HPDE6-E6E7 (cell line): ENCODE measurements around the gene JAG2.

Source experiments
- DNase-seq: peaks from one replicate; pipeline ENCODE4 v3.0.0; 2011; ENCODE audit warnings: missing footprints; ENCODE audit errors: extremely low spot score

JAG2 gene

DNA sequence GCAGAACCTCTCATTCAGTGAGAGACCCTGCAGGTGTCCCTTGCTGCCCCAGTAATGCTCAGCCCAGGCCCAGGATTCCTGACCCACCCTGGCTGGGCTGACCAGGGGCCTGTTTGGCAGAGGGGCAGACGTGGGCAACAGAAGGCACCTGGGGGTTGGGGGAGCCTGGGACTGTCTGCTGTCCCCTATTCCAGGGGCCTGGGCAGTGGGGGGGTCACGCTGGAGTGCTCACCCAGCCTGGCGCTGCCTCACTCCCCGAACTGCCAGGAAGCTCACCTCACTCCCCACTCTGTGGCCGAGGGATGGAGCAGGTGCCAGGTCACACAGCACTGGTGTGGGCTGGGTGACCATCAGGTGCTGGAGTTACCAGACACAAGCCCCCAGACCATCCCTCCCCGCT lies 35.1 kb upstream of the JAG2 start:
- DNase-seq: no peak

DNA sequence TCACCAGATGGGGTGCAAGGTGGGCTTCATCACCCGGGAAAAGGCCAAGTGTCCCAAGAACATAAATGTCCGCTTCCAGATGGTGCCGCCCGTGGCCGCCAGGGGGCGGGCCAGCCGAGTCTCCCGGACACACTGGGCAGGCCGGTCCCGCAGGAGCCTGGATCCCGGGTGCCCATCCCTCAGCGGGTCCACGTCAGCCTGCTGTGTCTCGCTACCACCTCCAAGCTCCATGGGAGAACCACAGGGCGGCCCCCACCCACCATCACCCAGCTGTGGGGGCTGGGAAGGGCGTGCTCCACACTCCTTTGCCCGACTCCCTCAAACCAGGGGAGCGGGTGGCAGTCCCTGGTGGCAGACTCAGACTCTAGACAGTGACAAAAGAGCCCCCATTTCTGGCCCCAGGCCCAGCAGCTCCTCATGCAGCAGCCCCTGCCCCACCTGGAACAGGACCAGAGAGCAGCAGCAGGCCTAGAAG lies 34.5 kb upstream of the JAG2 start:
- DNase-seq: peak; percentile 79

DNA sequence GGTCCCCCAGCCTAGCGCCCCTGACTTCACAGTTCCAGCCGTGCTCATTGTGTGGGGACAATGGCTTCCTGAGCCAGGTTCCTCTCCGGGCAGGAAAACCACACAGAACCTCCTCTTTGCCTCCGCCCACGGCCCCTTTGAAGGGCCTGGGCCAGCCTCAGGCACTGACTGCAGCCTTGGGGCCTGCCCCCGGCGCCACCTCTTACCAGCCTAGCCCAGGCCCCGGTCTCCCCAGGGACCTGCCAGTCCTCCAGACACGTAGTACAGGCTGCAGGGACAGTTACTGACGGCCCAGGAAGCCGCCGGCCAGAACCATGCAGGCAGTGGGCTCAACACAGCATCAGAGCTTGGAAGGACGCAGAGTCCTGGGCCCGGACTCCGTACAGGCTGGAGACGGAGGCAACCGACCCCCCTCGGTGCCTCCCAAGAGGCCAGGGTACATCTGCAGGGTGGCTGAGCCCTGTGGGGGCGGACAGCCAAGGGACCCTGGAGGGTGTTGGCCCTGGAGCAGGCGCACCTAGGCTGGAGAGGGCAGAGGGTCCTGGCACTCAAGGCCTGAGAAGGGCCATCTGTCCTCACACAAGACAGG lies 33.4 kb upstream of the JAG2 start:
- DNase-seq: no peak

DNA sequence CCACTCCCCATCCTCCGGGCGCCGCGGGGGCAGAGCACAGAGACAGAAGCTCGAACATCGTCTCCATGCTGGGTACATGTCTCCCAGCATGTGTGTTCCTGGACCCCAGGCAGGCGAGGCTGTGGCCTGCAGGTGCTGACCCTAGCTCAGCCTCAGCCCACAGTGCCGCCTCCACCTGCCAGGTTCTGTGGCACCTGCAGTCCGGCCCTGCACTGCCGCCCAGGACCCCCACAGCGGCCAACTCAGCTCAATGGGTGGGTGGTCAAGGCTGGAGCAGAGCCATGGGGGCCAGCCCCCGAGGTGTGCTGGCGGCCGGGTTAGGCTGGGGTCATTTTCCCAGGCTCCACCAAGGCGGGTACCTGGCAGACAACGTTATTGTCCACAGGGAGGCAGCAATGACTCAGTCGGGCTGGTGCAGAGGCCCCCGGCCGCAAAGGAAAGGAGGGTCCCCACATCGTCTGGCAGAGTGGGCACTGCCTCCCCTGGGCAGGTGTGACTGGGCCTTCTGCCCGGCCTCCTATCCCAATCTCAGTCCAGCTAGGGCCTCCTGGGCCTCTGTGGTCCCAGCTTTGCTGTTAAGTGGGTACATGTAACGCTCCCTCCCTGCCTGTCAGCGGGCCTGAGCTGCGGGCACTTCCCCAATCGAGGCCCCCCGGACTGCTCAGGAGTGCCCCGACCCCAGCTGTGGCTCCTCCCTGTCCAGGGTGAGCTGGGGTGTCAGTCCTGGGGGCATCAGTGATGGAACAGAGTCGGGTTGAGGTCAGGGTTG lies 32.8 kb upstream of the JAG2 start:
- DNase-seq: no peak

DNA sequence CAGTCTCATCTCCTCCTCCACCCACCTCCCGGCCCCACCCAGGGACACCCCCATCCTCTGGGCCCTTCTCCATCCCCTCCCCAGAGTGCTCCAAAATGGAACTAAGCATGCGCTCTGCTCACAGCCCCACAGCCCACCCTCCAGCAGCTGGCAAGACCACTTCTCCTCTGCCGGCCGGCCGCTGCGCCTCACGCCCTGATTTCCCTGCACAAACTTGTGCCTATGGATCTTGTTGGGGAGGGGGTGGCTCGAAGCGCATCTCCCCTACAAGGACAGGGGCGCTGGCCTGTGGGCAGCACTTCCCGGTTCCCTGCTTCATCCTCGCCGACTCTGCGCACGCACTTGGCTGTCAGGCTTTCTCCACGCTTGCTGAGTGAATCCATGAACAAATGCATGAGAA lies 32.1 kb upstream of the JAG2 start:
- no peak for DNase-seq

DNA sequence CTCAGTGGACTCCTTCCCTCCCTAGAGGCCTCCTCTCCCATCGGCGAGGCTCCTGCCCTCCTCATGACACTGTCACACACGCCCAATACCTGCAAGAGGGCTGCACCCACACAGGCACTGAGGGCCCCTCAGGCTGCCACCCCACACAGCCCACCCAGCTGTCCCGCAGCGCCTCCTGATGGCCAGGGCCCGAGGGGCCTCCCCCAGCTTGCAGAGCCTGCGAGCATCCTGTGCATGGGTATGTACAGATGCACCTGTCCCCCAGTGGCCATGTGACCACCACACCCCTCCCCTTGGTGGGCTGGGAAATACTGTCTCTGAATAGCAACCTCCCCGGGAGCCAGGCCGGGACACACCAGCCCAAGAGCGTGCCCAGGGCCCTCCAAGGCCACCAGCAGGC lies 31.5 kb upstream of the JAG2 start:
- no peak for DNase-seq

DNA sequence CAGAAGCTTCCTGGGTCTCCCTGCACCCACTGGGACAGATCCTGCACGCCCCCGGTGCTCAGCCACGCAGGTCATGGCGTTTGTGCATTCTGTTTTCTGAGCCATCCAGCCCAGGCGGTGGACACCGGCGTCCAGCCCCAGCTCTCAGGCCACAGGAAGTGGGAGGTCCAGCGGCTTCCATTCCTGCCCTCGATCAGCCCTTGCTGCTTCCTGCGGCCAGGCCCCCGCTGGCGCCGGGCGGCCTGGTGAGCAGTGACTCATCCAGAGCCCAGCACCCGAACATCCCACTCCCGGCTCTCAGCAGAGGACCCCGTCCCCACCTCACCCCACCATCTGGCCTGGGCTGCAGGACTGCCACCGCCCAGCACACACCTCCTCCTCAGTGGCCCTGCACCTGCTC lies 30.5 kb upstream of the JAG2 start:
- DNase-seq: no peak

DNA sequence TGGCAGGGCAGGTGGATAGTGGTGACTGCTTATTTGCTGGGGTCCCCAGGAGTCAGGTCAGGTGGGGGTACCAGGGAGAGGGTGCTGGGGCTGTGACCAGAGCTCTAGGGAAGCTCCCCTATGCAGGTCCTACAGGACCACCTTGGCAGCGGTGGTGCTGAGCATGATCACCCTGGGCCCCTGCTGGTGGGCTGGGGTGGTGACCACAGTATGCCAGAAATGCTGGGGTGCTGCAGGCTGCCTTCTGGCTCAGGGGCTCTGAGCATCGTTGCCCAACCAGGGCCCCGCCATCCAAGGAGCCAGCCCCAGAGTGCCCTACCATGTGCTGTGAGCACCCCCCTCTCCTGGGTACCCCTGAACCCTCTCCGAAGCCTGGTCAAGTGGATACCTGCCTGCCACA lies 30.0 kb upstream of the JAG2 start:
- DNase-seq: no peak

DNA sequence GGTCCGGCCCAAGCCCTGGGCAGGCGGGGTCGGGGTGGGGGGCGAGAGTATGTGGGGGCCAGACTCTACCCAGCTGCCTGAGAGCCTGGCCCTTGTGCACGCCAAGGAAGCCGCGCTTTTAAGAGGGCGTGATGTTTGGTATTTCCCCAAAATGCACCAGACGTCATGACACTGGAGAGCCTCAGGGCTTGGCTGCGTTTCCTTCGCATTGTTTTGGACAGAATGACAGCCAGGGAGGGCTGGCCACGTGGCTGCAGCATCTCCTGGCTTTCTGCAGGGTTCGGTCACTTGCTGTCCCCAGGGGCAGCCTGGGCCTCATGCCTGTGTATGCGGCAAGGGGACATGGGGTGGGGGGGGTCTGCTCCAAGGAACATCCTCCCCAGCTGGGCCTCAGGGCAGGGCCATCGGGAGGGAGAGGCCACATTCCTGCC lies 28.6 kb upstream of the JAG2 start:
- no peak for DNase-seq

DNA sequence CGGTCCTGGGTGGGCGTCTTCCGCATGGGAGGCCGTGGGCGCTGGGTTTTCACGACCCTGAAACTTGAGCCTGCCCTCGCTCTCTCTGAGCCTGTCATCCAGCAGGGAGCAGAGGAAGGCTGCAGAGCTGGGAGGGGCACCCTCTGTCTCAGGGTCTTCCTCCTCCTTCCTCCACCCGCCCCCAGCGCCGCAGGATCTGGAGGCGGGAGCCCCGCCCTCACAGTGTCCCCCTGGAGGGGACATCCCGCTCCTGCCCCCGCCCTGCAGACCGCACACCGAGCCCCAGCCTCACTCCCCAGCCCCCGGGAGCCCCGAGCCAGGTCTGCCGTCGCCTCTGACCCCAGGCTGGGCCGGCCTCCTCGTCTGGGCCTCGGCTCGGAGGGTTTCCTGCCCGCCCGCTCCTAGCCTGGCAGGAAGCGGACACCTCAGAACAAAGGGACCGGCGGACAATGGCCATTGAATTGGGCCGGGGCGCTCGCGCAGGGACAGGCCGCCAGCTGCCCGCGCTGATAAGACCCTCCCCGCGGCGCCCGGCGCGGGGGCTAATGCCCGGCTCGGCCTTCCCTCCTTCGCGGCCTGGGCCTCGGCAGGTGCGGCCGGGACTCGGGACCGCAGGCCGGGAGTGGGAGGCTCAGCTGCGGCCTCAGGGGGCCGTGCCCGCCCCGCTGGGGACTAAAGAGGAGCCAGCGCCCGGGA lies 27.8 kb upstream of the JAG2 start:
- DNase-seq: no peak

DNA sequence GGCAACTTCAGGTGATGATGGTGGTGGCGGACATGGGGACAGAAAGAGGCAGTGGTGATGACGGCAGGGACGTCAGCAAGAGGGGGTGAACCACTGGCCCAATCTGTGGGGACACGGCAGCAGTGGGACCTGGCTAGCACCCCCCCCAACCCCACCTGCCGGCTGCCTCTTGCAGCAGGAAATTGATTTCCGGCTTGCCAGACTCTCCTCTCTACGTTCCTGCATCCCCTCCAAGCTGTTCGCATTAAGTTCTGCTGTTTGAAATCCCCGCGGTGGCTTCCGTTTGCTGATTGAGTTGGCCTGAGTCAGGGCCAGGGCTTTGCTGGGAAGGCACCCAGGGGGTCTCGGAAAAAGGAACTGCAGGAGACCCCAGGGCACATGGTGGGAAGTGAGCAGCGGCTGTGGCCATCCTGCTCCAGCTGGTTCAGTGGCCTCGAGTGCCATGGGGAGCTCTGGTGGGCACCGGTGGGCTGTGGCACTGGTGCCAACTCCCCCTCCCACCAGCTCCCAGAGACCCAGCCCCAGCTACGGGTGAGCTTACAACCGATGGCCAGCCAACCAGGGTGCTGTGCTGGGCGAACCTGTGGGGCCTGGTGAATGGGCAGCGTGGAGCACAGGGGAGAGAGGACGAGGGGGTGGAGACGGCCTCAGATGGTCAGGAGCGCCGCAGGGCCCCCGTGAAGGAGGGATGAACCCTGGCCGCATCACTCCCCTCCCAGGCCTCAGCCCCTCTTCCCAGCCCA lies 27.1 kb upstream of the JAG2 start:
- no peak for DNase-seq

DNA sequence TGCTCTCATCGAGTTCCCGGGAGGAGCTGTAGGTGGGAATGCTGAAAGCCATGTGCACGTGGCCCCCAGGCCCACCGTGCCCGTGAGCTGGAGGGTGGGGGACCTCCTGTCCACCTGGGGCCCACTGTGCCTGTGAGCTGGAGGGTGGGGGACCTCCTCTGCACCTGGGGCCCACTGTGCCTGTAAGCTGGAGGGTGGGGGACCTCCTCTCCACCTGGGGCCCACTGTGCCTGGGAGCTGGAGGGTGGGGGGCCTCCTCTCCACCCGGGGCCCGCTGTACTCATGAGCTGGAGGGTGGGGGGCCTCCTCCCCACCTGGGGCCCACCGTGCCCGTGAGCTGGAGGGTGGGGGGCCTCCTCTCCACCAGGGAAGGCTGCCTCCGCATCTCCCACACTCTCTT lies 26.5 kb upstream of the JAG2 start:
- DNase-seq: no peak

DNA sequence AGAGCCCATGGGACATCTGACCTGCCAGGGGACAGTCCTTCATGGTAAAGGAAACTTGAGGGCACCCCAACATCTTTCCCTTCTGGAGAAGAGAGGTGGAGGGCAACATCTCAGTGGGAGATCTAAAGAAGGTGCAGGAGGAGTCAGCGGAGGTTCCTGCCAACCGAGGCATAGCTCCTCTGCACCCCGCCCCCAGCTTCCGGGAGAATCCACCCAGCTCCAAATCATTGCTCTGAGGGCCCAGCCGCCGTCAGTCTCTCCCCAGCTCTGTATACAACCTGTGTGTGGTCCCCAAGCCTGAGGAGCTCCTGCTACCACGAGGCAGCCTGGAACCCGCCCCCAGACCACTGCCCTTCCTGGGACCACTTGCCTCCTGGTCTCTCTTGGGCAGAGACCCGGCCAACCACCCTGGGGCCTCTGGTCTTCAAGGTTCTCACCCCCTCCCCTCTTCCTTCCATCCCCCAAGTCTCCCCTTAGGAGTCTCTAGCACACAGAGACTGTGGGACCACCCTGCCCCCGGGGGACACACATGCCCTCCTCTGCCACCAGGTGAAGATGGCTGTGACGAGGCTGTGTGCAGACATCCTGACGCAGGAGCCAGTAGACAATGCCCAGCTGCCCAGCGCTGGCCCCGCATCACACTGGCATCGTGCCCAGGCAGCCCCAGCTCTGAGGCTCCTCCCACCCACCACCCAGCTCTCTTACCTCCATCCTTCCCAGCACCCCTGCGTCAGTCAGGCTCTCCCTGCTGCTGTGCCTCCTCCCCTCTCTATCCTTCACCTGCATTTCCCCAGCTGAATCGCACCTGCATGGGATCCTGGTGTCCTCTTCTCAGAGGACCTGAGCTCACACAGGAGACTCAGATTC lies 25.6 kb upstream of the JAG2 start:
- DNase-seq: no peak

DNA sequence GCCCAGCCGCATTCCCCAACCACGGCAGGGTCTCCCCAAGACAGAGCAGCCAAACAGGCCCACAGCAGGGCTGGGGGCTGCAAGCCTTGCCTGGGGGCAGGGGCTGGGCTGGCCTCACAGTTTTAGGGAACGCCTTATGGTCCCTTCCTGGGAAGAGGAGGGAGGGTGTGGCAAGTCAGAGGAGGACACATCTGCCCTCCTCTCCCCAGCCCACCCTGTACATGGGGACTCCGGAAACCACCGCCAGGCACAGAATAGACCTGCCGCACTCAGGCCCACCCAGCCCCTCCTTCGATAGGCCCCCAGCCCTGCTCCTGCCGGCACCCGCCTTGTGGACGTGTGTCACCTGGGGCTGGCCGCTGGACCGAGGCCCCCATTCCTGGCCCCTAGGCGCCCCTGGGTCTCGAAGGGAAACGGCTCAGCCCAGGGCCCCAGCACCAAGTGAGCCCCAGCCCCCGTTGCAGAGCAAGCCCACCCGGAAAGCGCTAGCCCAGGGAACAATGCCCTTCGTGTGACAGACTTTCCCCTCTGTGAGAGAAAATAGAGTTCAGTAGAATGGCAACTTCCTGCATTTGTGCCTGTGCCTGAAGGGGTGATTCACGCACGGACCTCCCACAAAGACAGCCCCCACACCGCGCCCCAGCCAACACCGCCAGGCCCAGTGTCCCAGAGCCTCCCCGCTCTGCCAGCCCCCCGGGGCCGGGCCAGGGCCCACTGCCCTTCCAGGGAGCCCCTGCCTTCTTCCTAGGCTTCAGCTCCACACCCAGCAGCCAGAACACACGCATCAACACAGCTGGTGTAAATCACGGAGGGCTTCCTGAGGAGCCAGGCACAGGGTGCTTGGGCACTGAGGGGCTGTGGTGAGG lies 24.5 kb upstream of the JAG2 start:
- DNase-seq: no peak

DNA sequence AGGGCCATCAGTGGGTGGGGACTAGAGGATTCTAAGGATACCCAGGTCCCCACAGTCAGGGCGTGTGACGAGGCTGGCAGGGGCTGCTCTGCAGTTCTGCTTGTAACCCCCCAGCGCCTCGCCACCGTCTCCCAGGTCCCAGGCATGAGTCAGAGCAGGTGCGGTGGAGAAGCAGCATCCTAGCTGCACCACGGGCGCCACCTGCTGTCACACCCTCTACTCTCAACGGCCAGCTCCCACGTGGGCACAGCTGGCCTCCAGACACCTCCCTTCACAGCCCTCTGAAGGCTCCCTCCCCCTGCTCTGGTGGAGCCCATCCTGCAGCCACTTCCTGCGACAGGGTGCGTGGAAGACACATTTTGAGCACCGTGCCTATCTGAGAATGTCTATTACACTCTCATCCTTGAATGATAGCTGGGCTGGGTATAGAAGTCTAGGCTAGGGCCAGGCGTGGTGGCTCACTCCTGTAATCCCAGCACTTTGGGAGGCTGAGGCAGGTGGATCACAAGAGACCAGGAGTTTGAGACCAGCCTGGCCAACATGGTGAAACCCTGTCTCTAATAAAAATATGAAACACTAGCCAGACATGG lies 19.5 kb upstream of the JAG2 start:
- no peak for DNase-seq

DNA sequence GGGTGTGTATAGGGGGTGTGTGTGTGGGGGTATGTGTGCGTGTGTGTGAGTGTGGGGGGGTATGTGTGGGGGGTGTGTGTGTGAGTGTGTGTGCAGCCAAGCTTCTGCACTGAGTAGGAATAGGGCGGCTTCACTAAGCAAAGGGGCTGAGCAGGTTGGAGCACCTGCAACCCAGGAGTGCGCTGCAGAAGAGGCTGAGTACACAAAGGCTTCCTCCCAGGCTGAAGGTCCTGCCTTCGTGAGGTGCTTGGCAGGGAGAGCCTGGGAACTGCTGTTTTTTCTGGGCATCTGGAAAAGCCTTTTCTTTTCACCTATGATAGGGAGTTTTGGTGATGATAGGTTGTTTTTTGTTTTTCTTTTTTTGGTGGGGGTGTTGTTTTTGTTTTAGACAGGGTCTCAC lies 18.5 kb upstream of the JAG2 start:
- DNase-seq: no peak

DNA sequence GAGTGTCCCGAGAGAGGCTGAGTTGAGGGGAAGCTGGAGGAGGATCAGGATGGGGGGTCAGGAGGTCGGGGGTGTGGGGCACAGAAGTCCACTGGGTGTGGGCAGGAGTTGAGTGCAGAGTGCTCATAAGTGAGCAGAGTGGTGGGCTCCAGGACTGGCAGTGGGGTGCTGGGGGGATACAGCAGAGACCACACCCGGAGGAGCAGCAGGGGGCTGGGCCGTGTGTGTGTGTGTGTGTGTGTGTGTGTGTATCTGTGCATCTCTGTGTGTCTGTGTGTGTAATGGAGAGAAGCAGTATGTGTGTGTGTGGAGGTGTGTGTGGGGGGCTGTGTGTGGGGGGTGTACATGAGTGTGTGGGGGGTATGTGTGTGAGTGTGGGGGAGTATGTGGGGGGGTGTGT lies 17.4 kb upstream of the JAG2 start:
- no peak for DNase-seq

DNA sequence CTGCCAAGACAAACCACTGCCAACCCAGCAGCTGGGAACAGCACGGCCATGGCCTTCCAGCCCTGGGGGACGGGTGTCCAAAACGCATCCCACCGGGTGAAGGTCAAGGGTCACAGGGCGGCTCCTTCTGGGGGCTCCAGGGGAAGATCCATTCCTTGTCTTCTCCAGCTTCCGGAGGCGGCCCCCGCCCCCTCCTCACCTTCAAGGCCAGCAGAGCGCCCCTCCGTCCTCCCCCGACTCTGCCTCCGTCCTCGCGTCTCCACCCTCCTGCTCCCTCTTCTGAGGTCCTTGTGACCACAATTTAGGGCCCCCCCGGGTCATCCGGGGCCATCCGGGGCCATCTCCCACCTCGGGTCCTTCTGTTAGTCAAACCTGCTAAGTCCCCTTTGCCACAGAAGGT lies 16.4 kb upstream of the JAG2 start:
- DNase-seq: no peak

DNA sequence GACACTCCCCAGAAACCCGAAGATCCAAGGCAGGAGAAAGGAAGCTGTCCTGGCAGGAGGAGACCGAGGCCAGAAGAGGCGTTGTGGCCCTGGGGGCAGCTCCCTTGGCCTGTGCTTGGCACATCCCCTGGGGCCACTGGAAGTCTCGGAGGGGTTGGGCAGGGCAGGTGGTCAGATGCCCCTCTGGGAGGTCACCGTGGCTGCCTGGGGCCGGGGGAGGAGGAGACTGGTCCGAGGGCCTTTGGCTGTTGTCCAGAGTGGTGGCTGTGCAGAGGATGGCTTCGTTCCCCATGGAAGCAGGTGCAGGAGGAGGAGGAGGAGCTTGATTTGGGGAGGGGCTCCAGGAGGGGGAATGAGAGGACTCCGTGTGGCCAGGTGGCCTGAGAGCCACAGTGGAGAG lies 15.9 kb upstream of the JAG2 start:
- DNase-seq: no peak
